Measurements from ENCODE around the gene PCDH17. TPM values are rescaled to one million over a fixed set of nuclear protein-coding genes. Genes with fewer than 3 reads are reported as not detected.

PCDH17 gene
- total and polyA plus RNA-seq, 9 of the 15 experiments (the other 6 are each of a cell fraction or from before 2014, with no cell fraction given) = not detected

DNA sequence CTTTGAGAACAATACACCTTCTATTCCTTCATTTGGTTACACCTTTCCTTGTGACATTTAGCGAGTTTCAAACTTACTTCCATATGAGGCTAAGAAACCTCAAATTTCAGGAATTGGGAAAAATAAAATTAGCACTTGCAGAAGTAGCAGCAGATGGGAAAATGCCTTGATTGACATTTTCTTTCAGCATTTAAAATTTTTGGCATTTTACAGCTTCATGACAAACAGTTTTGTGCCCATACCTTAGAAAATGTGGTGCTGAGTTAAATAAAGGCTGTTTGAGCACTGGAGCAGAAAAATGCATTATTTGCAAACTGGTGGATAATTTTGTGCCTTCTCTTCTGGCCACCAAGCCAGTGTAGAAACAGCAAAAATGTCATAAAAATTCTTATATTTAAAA is 95.4 kb downstream of the PCDH17 start:
- intact Hi-C loops (cut with micrococcal nuclease) (no loop called here), in situ Hi-C loops (cut with MboI) (no loop called here)
- no peak overlapping the region for H3K4me2 ChIP-seq (ENCODE audit: insufficient read depth, low read length)
- H3K27me3 ChIP-seq (ENCODE audit: control insufficient read depth in 2 of 2, insufficient read depth in 2 of 2, low read length in 2 of 2) = no peaks in the 10 kb centered on the region
- TF ChIP-seq ZNF3 (CRISPR knock-in tag; IDR thresholded peaks at IDR 0.05) (no peak), ZNF253 (CRISPR knock-in tag; conservative IDR thresholded peaks at IDR 0.05) (no peak), KLF1 (tag; IDR thresholded peaks at IDR 0.05) (no peak), GATAD2A (IDR thresholded peaks at IDR 0.05) (no peak), SAP30 (IDR thresholded peaks at IDR 0.05; ENCODE audit: borderline replicate concordance, insufficient read depth, low read depth, low read length, poor library complexity, severe bottlenecking) (no peak), ZNF444 (CRISPR knock-in tag; IDR thresholded peaks at IDR 0.05) (no peak), ZNF23 (CRISPR knock-in tag; IDR thresholded peaks at IDR 0.05) (no peak), NFRKB (IDR thresholded peaks at IDR 0.05; ENCODE audit: low read depth) (no peak), MAFK (IDR thresholded peaks at IDR 0.05; ENCODE audit: low read length) (no peak), ZNF699 (CRISPR knock-in tag; IDR thresholded peaks at IDR 0.05; ENCODE audit: insufficient replicate concordance) (no peak), CHD1 (IDR thresholded peaks at IDR 0.05; ENCODE audit: low read length) (no peak), ZNF408 (CRISPR knock-in tag; IDR thresholded peaks at IDR 0.05; ENCODE audit: low read depth) (no peak), ELF1 (tag; IDR thresholded peaks at IDR 0.05) (no peak), ASH1L (IDR thresholded peaks at IDR 0.05; ENCODE audit: borderline replicate concordance, low read depth, partially characterized antibody) (no peak), ZNF79 (CRISPR knock-in tag; IDR thresholded peaks at IDR 0.05; ENCODE audit: low read depth) (no peak), ZBTB17 (CRISPR knock-in tag; IDR thresholded peaks at IDR 0.05) (no peak), CBFB (CRISPR knock-in tag; IDR thresholded peaks at IDR 0.05) (no peak), CEBPB (tag; IDR thresholded peaks at IDR 0.05) (no peak)
- TF ChIP-seq, protein P1, sequence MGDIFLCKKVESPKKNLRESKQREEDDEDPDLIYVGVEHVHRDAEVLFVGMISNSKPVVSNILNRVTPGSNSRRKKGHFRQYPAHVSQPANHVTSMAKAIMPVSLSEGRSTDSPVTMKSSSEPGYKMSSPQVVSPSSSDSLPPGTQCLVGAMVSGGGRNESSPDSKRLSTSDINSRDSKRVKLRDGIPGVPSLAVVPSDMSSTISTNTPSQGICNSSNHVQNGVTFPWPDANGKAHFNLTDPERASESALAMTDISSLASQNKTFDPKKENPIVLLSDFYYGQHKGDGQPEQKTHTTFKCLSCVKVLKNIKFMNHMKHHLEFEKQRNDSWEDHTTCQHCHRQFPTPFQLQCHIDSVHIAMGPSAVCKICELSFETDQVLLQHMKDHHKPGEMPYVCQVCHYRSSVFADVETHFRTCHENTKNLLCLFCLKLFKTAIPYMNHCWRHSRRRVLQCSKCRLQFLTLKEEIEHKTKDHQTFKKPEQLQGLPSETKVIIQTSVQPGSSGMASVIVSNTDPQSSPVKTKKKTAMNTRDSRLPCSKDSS (IDR thresholded peaks at IDR 0.05; ENCODE audit: low read depth, partially characterized antibody) = no peak
- TF ChIP-seq, protein P2, sequence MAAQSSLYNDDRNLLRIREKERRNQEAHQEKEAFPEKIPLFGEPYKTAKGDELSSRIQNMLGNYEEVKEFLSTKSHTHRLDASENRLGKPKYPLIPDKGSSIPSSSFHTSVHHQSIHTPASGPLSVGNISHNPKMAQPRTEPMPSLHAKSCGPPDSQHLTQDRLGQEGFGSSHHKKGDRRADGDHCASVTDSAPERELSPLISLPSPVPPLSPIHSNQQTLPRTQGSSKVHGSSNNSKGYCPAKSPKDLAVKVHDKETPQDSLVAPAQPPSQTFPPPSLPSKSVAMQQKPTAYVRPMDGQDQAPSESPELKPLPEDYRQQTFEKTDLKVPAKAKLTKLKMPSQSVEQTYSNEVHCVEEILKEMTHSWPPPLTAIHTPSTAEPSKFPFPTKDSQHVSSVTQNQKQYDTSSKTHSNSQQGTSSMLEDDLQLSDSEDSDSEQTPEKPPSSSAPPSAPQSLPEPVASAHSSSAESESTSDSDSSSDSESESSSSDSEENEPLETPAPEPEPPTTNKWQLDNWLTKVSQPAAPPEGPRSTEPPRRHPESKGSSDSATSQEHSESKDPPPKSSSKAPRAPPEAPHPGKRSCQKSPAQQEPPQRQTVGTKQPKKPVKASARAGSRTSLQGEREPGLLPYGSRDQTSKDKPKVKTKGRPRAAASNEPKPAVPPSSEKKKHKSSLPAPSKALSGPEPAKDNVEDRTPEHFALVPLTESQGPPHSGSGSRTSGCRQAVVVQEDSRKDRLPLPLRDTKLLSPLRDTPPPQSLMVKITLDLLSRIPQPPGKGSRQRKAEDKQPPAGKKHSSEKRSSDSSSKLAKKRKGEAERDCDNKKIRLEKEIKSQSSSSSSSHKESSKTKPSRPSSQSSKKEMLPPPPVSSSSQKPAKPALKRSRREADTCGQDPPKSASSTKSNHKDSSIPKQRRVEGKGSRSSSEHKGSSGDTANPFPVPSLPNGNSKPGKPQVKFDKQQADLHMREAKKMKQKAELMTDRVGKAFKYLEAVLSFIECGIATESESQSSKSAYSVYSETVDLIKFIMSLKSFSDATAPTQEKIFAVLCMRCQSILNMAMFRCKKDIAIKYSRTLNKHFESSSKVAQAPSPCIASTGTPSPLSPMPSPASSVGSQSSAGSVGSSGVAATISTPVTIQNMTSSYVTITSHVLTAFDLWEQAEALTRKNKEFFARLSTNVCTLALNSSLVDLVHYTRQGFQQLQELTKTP (IDR thresholded peaks at IDR 0.05; ENCODE audit: low read depth in 1 of 2, partially characterized antibody in 2 of 2) = no peak
- H3K27ac ChIP-seq (ENCODE audit: extremely low read depth, low read depth, low read length) = no peak overlapping the region
- H4K20me1 ChIP-seq (replicated peaks; ENCODE audit: control insufficient read depth, insufficient read depth, low read length) = no peaks in the 10 kb centered on the region
- H3K9me3 ChIP-seq (replicated peaks; ENCODE audit: control insufficient read depth, insufficient read depth, low read depth, low read length) = no peaks in the 10 kb centered on the region
- ATAC-seq (no peak), DNase-seq (ENCODE audit: extremely low read depth in 1 of 4, low spot score in 3 of 4) (no peak), FAIRE-seq (no peak)
- BruUV-seq (replicated peaks) = no TSS peak
- ChIA-PET CTCF (ENCODE audit: low intra/inter-chr PET ratio) (no interaction called here), POLR2A (no interaction called here)
- no peaks in the 10 kb centered on the region for H3K9me1 ChIP-seq (ENCODE audit: control insufficient read depth, insufficient read depth, low read length)
- no peak overlapping the region for H3K9ac ChIP-seq (ENCODE audit: insufficient read depth in 1 of 2, low read depth in 2 of 2, low read length in 2 of 2)
- H3K79me2 ChIP-seq (ENCODE audit: control insufficient read depth, insufficient read depth, low read length) = no peaks in the 10 kb centered on the region
- H3K4me3 ChIP-seq = no peak overlapping the region
- H3K4me1 ChIP-seq (replicated peaks in 1 of 2; ENCODE audit: control insufficient read depth in 2 of 2, insufficient read depth in 2 of 2, low read length in 2 of 2) = no peaks in the 10 kb centered on the region
- WGBS (ENCODE audit: insufficient coverage, low coverage, missing lambda C conversion rate) = 0% methylated on average over 1 of the region's 1 CpG
- no peaks in the 10 kb centered on the region for H3K36me3 ChIP-seq (ENCODE audit: control insufficient read depth, insufficient read depth, low read length)
- no peak overlapping the region for H2AFZ ChIP-seq (ENCODE audit: low read depth, low read length)
